Lower leg skin (tissue), 3 donors: ENCODE data around the gene RPL36.

Experiments
- CTCF ChIP-seq, 3 donors: fragments of 450-650 bp; IDR thresholded peaks; one replicate each; pipeline ENCODE4 v1.5.1; 2016; ENCODE audit warnings: antibody characterized with exemption in 3 of 3, mild to moderate bottlenecking in 3 of 3, moderate library complexity in 2 of 3
- POLR2A ChIP-seq, 2 donors: fragments of 450-650 bp; IDR thresholded peaks; one replicate each; pipeline ENCODE4 v1.6.1; 2016 to 2017; ENCODE audit warnings: antibody characterized with exemption in 2 of 2, mild to moderate bottlenecking in 1 of 2, moderate library complexity in 1 of 2

GRCh38 chr19:5642204-5642603 is 47.9 kb upstream of the RPL36 start:
- TF ChIP-seq CTCF (IDR thresholded peaks at IDR 0.05) = no peak
- no peak for TF ChIP-seq POLR2A (IDR thresholded peaks at IDR 0.05)
